ENCODE data around the gene HBG2.

Gene HBG2

GRCh38 chr11:5226732-5227310, 27.8 kb downstream of the HBG2 start, which contains the start of gene HBB:
Gene HBB (minus strand): TSS chr11:5227071. CDS start chr11:5227021, 50 bp downstream.
- DNase-seq = no peak

- no peak for DNase-seq
Measured at GRCh38 chr11:5225480-5225871, 29.1 kb downstream of the HBG2 start.

GRCh38 chr11:5224538-5225479, 29.8 kb downstream of the HBG2 start:
- DNase-seq = no peak

DNA sequence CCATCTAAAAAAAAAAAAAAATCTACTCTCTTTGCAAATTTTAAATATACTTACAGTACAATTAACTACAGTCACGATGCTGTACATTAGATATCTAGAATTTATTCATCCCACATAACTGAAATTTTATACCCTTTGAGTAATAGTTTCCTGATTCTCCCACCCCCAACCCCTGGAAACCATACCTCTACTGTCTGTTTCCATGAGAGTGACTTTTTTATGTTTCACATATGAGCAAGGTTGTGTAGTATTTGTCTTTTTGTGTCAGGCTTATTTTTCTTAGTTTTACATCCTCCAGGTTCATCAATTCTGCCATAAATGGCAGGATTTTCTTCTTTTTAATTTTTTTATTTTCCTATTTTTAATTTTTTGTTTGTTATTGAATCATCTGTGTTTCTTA, 30.9 kb downstream of the HBG2 start:
- DNase-seq = no peak

GRCh38 chr11:5223146-5223545, 31.4 kb downstream of the HBG2 start:
- no peak for DNase-seq

DNA sequence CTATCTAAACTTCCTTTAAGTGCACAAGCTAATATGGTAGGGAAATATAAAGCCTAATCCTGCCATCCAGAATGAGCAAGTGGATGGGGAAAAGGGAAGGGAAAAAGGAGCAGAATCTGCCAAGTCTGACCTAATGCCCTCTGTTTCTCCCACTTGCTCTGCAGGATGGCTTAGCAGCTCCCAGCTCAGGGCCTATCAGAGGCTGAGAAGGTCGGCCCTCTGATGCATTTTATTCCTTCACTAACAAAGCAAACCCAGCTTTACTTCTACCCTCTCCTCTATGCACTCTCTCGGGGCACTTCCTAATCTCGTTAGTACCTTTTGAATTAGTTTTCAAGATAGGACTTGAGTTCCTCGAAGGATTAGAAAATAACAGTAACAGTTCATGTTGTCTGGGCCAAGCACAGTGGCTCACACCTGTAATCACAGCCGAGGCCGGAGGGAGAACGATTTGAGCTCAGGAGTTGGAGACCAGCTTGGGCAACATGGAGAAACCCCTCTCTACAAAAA, 44.1 kb downstream of the HBG2 start:
- DNase-seq = no peak

- DNase-seq = no peak
Measured at GRCh38 chr11:5204787-5205186, 49.8 kb downstream of the HBG2 start.

GRCh38 chr11:5203366-5203765, 51.2 kb downstream of the HBG2 start:
- no peak for DNase-seq

Data from CD4-positive, alpha-beta T cell treated with Interleukin-17A for 1 hour (primary cell).